WTC11 (cell line): ENCODE results near the gene AMD1. TPM values are rescaled to one million over a fixed set of nuclear protein-coding genes. Genes with fewer than 3 reads are reported as not detected.

Experiments
- ATAC-seq: fragments of 200-7000 bp; cut with Tn5 transposase; 2 replicates; pipeline ENCODE4 v1.10.0; 2021; ENCODE audit warnings: mild to moderate bottlenecking, moderate library complexity
- CTCF ChIA-PET: fragments of 300-600 bp; sonication (Branson Sonifier 250); formaldehyde crosslinking; loops from one replicate; lab custom pipeline; 2021; ENCODE audit warnings: antibody characterized with exemption; lab: Charles Lee
- POLR2A ChIA-PET: fragments of 350-600 bp; sonication (Branson Sonifier 250); formaldehyde crosslinking; loops from one replicate; lab custom pipeline; 2021; ENCODE audit warnings: antibody characterized with exemption; lab: Charles Lee
- DNase-seq: peaks from one replicate; pipeline ENCODE4 v3.0.0; 2021; ENCODE audit warnings: low spot score
- H3K27ac Mint-ChIP-seq: 2 replicates; pipeline ENCODE4 v1.8.0; 2021; ENCODE audit warnings: mixed read lengths
- H3K27me3 Mint-ChIP-seq: 2 replicates; pipeline ENCODE4 v1.8.0; 2021; ENCODE audit warnings: low read depth, mild to moderate bottlenecking, moderate library complexity, mixed read lengths
- H3K36me3 Mint-ChIP-seq: 2 replicates; pipeline ENCODE4 v1.8.0; 2021; ENCODE audit warnings: mixed read lengths
- H3K4me1 Mint-ChIP-seq: 2 replicates; pipeline ENCODE4 v1.8.0; 2022; ENCODE audit warnings: mixed read lengths
- H3K4me3 Mint-ChIP-seq: 2 replicates; pipeline ENCODE4 v1.8.0; 2021; ENCODE audit warnings: mild to moderate bottlenecking, moderate library complexity, mixed read lengths
- H3K9me3 Mint-ChIP-seq: 2 replicates; pipeline ENCODE4 v1.8.0; 2021; ENCODE audit warnings: mixed read lengths
- AFF4 ChIP-seq: sonication (generic); formaldehyde crosslinking; IDR thresholded peaks from 2 replicates; pipeline ENCODE4 v1.8.1; 2023; ENCODE audit warnings: mild to moderate bottlenecking, missing genetic modification reagents, borderline replicate concordance
- E2F1 ChIP-seq: sonication (generic); formaldehyde crosslinking; IDR thresholded peaks from 2 replicates; pipeline ENCODE4 v1.8.0; 2022; ENCODE audit warnings: mild to moderate bottlenecking, missing genetic modification reagents
- EMX1 ChIP-seq: fragments of 250-450 bp; sonication (Bioruptor Pico); IDR thresholded peaks from 2 replicates; pipeline ENCODE4 v1.8.0; 2021; ENCODE audit warnings: mild to moderate bottlenecking
- FOXP1 ChIP-seq: sonication (generic); formaldehyde crosslinking; IDR thresholded peaks from 2 replicates; pipeline ENCODE4 v1.8.0; 2022; ENCODE audit warnings: missing genetic modification reagents, mild to moderate bottlenecking, moderate library complexity, borderline replicate concordance
- GABPB1 ChIP-seq: sonication (generic); formaldehyde crosslinking; IDR thresholded peaks from 2 replicates; pipeline ENCODE4 v1.8.1; 2023; ENCODE audit warnings: mild to moderate bottlenecking, missing genetic modification reagents
- KAT7 ChIP-seq: sonication (generic); formaldehyde crosslinking; IDR thresholded peaks from 2 replicates; pipeline ENCODE4 v1.8.1; 2023; ENCODE audit warnings: missing genetic modification reagents, mild to moderate bottlenecking, borderline replicate concordance
- MXD4 ChIP-seq: fragments of 250-450 bp; sonication (Bioruptor Pico); IDR thresholded peaks from 2 replicates; pipeline ENCODE4 v1.8.0; 2021; ENCODE audit warnings: mild to moderate bottlenecking, moderate library complexity, borderline replicate concordance
- MYBL2 ChIP-seq: sonication (generic); formaldehyde crosslinking; IDR thresholded peaks from 2 replicates; pipeline ENCODE4 v1.8.1; 2023; ENCODE audit warnings: mild to moderate bottlenecking, moderate library complexity, missing genetic modification reagents
- NFE2L1 ChIP-seq: sonication (generic); formaldehyde crosslinking; IDR thresholded peaks from 2 replicates; pipeline ENCODE4 v1.8.1; 2023; ENCODE audit warnings: missing genetic modification reagents
- NR3C1 ChIP-seq: sonication (generic); formaldehyde crosslinking; conservative IDR thresholded peaks from 2 replicates; pipeline ENCODE4 v1.8.1; 2023; ENCODE audit warnings: low read depth, mild to moderate bottlenecking, missing genetic modification reagents
- SMAD3 ChIP-seq: sonication (generic); formaldehyde crosslinking; IDR thresholded peaks from 2 replicates; pipeline ENCODE4 v1.8.0; 2022; ENCODE audit warnings: missing genetic modification reagents, mild to moderate bottlenecking, borderline replicate concordance
- TEAD1 ChIP-seq: sonication (generic); formaldehyde crosslinking; IDR thresholded peaks from 2 replicates; pipeline ENCODE4 v1.8.0; 2022; ENCODE audit warnings: mild to moderate bottlenecking, missing genetic modification reagents
- TEAD4 ChIP-seq: sonication (generic); formaldehyde crosslinking; IDR thresholded peaks from 2 replicates; pipeline ENCODE4 v1.8.0; 2022; ENCODE audit warnings: mild to moderate bottlenecking, missing genetic modification reagents
- TP53 ChIP-seq: sonication (generic); formaldehyde crosslinking; IDR thresholded peaks from 2 replicates; pipeline ENCODE4 v1.8.1; 2023; ENCODE audit warnings: mild to moderate bottlenecking, missing genetic modification reagents
- USF2 ChIP-seq: sonication (generic); formaldehyde crosslinking; IDR thresholded peaks from 2 replicates; pipeline ENCODE4 v1.8.1; 2023; ENCODE audit warnings: mild to moderate bottlenecking, missing genetic modification reagents, moderate library complexity
- ZBTB21 ChIP-seq: sonication (generic); formaldehyde crosslinking; IDR thresholded peaks from 2 replicates; pipeline ENCODE4 v1.8.1; 2023; ENCODE audit warnings: mild to moderate bottlenecking, missing genetic modification reagents, borderline replicate concordance
- ZNF232 ChIP-seq: sonication (generic); formaldehyde crosslinking; IDR thresholded peaks from 2 replicates; pipeline ENCODE4 v1.8.0; 2022; ENCODE audit warnings: mild to moderate bottlenecking, missing genetic modification reagents
- ZNF263 ChIP-seq: sonication (generic); formaldehyde crosslinking; IDR thresholded peaks from 2 replicates; pipeline ENCODE4 v1.8.1; 2022; ENCODE audit warnings: low read depth, mild to moderate bottlenecking, moderate library complexity, missing genetic modification reagents
- ZNF281 ChIP-seq: sonication (generic); formaldehyde crosslinking; IDR thresholded peaks from 2 replicates; pipeline ENCODE4 v1.8.0; 2023; ENCODE audit warnings: mild to moderate bottlenecking, missing genetic modification reagents
- ZNF423 ChIP-seq: fragments of 250-450 bp; sonication (Bioruptor Pico); IDR thresholded peaks from 2 replicates; pipeline ENCODE4 v2.1.2; 2022; ENCODE audit warnings: mild to moderate bottlenecking, moderate library complexity
- ZNF671 ChIP-seq: fragments of 250-450 bp; sonication (Bioruptor Pico); IDR thresholded peaks from 2 replicates; pipeline ENCODE4 v1.8.0; 2021; ENCODE audit warnings: mild to moderate bottlenecking
- ZSCAN18 ChIP-seq: fragments of 250-450 bp; sonication (Bioruptor Pico); IDR thresholded peaks from 2 replicates; pipeline ENCODE4 v2.1.2; 2022; ENCODE audit warnings: mild to moderate bottlenecking, moderate library complexity
- total RNA-seq: library from RNA; stranded (reverse); gene quantifications from 3 replicates; pipeline ENCODE4 v1.2.3, GENCODE V29; 2021
- TF ChIP-seq, protein P1 (sequence below): sonication (generic); formaldehyde crosslinking; IDR thresholded peaks from 2 replicates; pipeline ENCODE4 v1.8.1; 2023; ENCODE audit warnings: mild to moderate bottlenecking, missing genetic modification reagents

Gene AMD1
- total RNA-seq, 1 experiment from 2014 or later, result 122 TPM

GRCh38 chr6:110874880-110875547 is 429 bp downstream of the AMD1 start (continued):
- TF ChIP-seq E2F1 (CRISPR knock-in tag), result no peak
- TF ChIP-seq NFE2L1 (CRISPR knock-in tag), result no peak
- TF ChIP-seq ZSCAN18 (CRISPR knock-in tag), result no peak
- TF ChIP-seq ZNF423 (CRISPR knock-in tag), result no peak
- no peak for TF ChIP-seq SMAD3 (CRISPR knock-in tag)
- 0 out of 2 replicates have a peak, but pooled peaks have one; percentile 45 for TF ChIP-seq TEAD1
- TF ChIP-seq TP53, result 0 out of 2 replicates have a peak, but pooled peaks have one; percentile 14

- peaks cover 5% of the 10 kb centered on the region; the same call in 1 of the 2 replicates for H3K36me3 Mint-ChIP-seq
- peaks cover 44% of the 10 kb centered on the region for H3K4me1 Mint-ChIP-seq
- H3K4me3 Mint-ChIP-seq, result peak overlapping the region; percentile 84
- H3K9me3 Mint-ChIP-seq, result no peaks in the 10 kb centered on the region
- H3K27ac Mint-ChIP-seq, result peak overlapping the region; percentile 90
- peak; percentile 3 for ATAC-seq
- POLR2A ChIA-PET, result interaction anchor here (0.6 to 5.0 kb wide), 13 partner anchors 8 to 193 kb away, joined by 3 to 146 read pairs (median 3); partner anchors contain the start of genes CDK19 and GTF3C6
- peak; percentile 55 for DNase-seq
- H3K27me3 Mint-ChIP-seq, result no peaks in the 10 kb centered on the region
- CTCF ChIA-PET, result interaction anchor here (0.7 to 4.1 kb wide), 6 partner anchors 54 to 349 kb away, joined by 3 to 27 read pairs (median 6); partner anchors contain the start of gene CDK19
- TF ChIP-seq MXD4 (CRISPR knock-in tag), result no peak
- no peak for TF ChIP-seq NR3C1 (CRISPR knock-in tag)
- TF ChIP-seq ZBTB21 (CRISPR knock-in tag), result no peak
- TF ChIP-seq GABPB1 (CRISPR knock-in tag), result no peak
- 0 out of 2 replicates have a peak, but pooled peaks have one; percentile 25 for TF ChIP-seq ZNF281 (CRISPR knock-in tag)
- TF ChIP-seq EMX1 (CRISPR knock-in tag), result no peak
- TF ChIP-seq, protein P1, sequence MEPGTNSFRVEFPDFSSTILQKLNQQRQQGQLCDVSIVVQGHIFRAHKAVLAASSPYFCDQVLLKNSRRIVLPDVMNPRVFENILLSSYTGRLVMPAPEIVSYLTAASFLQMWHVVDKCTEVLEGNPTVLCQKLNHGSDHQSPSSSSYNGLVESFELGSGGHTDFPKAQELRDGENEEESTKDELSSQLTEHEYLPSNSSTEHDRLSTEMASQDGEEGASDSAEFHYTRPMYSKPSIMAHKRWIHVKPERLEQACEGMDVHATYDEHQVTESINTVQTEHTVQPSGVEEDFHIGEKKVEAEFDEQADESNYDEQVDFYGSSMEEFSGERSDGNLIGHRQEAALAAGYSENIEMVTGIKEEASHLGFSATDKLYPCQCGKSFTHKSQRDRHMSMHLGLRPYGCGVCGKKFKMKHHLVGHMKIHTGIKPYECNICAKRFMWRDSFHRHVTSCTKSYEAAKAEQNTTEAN (CRISPR knock-in tag), result 0 out of 2 replicates have a peak, but pooled peaks have one; percentile 42
- no peak for TF ChIP-seq USF2 (CRISPR knock-in tag)
- TF ChIP-seq ZNF232 (CRISPR knock-in tag), result no peak
- no peak for TF ChIP-seq ZNF671 (CRISPR knock-in tag)
- no peak for TF ChIP-seq ZNF263
- TF ChIP-seq AFF4, result no peak; the same call in 1 of the 2 replicates
- TF ChIP-seq KAT7 (CRISPR knock-in tag), result 0 out of 2 replicates have a peak, but pooled peaks have one; percentile 3
- TF ChIP-seq MYBL2 (CRISPR knock-in tag), result no peak
- 0 out of 2 replicates have a peak, but pooled peaks have one; percentile 26 for TF ChIP-seq TEAD4 (CRISPR knock-in tag)
- no peak for TF ChIP-seq FOXP1 (CRISPR knock-in tag)
Measured at GRCh38 chr6:110875548-110876169, 1.1 kb downstream of the AMD1 start.
